Measurements from ENCODE around the gene NHLRC1. TPM values are rescaled to one million over a fixed set of nuclear protein-coding genes. Genes with fewer than 3 reads are reported as not detected.

The NHLRC1 gene
- total RNA-seq, 1 donor from 2014 or later: 0.32 TPM

DNA sequence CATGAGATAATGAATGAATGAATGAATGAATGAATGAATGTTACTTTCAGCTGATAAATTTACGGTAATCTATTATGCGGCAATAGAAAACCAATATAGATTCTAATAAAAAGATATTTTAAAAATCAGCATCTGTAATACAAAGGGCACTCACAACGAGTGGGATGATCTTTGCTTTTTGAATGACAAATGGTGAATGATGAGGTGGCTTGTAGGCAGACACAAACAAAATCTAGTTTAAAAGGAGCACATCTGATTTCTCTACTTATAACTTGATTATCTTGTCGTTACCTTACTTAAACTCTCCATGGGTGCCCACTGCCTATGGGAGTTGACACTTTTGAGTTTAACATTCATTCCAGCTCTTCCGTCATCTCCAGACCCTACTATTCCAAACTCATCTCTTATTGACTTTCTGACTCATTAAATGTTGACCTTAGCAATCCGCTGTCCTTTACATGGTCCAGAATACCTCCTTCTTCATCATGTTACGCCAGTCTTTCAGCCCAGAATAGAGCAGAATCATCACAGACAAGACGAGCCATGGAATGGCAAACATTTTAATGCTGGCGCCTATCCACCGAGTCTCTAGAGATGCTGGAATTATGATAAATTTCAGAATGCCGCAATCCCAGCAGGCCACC lies 41.3 kb downstream of the NHLRC1 start:
- H3K27ac ChIP-seq: no peak overlapping the region
- H3K4me1 ChIP-seq: no peaks in the 10 kb centered on the region
- intact Hi-C loops (cut with DNase I): no loop called here
- H3K36me3 ChIP-seq: no peaks in the 10 kb centered on the region
- no peaks in the 10 kb centered on the region for H3K27me3 ChIP-seq
- no peak overlapping the region for H3K4me3 ChIP-seq
- TF ChIP-seq, protein P1, sequence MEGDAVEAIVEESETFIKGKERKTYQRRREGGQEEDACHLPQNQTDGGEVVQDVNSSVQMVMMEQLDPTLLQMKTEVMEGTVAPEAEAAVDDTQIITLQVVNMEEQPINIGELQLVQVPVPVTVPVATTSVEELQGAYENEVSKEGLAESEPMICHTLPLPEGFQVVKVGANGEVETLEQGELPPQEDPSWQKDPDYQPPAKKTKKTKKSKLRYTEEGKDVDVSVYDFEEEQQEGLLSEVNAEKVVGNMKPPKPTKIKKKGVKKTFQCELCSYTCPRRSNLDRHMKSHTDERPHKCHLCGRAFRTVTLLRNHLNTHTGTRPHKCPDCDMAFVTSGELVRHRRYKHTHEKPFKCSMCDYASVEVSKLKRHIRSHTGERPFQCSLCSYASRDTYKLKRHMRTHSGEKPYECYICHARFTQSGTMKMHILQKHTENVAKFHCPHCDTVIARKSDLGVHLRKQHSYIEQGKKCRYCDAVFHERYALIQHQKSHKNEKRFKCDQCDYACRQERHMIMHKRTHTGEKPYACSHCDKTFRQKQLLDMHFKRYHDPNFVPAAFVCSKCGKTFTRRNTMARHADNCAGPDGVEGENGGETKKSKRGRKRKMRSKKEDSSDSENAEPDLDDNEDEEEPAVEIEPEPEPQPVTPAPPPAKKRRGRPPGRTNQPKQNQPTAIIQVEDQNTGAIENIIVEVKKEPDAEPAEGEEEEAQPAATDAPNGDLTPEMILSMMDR (IDR thresholded peaks at IDR 0.05): no peak
- H3K9me3 ChIP-seq: no peaks in the 10 kb centered on the region
- DNase-seq (ENCODE audit: low spot score in 2 of 2): no peak

DNA sequence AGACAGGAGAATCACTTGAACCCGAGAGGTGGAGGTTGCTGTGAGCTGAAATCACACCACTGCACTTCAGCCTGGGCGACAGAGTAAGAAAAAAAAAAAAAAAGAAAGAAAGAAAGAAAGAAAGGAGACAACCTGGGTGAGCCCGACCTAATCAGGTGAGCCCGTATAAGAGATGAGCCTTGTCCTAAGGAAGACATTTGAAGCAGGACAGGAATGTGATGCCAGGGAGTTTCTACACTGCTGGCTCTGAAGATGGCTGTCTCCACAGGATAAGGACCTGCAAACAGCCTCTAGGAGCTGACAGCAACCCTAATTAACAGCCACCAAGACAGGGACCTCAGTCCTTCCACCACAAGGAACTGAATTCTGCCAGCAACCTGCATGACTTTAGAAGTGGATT lies 41.9 kb downstream of the NHLRC1 start:
- intact Hi-C loops (cut with DNase I): no loop called here

DNA sequence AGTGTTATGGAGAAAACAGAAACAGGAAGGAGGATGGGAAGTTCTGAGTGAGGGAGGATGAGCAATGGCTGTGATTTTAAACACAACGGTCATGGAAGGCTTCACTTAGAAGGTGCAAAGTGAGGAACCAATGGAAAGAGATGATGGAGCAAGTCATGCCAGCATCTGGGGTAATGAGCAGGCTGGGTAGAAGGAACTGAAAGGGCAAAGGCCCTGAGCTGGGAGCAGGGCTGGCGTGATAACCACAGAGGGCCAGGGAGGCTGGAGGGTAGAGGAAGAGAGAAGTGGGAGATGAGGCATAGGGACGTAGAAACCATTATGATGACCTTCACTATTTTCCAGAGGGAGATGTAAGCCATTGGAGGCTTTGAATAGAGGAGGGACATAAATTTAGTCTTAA lies 43.6 kb downstream of the NHLRC1 start:
- H3K27ac ChIP-seq: no peak overlapping the region
- H3K4me3 ChIP-seq: no peak overlapping the region
- H3K36me3 ChIP-seq: no peaks in the 10 kb centered on the region
- H3K4me1 ChIP-seq: no peaks in the 10 kb centered on the region
- TF ChIP-seq, protein P1 (IDR thresholded peaks at IDR 0.05): no peak
- intact Hi-C loops (cut with DNase I): no loop called here
- no peak for DNase-seq (ENCODE audit: low spot score in 2 of 2)
- no peaks in the 10 kb centered on the region for H3K27me3 ChIP-seq
- H3K9me3 ChIP-seq: no peaks in the 10 kb centered on the region

More for the DNA sequence above, 41.9 kb downstream of the NHLRC1 start:
- no peaks in the 10 kb centered on the region for H3K9me3 ChIP-seq
- H3K4me1 ChIP-seq: no peaks in the 10 kb centered on the region
- H3K36me3 ChIP-seq: no peaks in the 10 kb centered on the region
- no peak overlapping the region for H3K4me3 ChIP-seq
- no peak for DNase-seq (ENCODE audit: low spot score in 2 of 2)
- H3K27ac ChIP-seq: no peak overlapping the region
- H3K27me3 ChIP-seq: no peaks in the 10 kb centered on the region
- TF ChIP-seq, protein P1 (IDR thresholded peaks at IDR 0.05): no peak

DNA sequence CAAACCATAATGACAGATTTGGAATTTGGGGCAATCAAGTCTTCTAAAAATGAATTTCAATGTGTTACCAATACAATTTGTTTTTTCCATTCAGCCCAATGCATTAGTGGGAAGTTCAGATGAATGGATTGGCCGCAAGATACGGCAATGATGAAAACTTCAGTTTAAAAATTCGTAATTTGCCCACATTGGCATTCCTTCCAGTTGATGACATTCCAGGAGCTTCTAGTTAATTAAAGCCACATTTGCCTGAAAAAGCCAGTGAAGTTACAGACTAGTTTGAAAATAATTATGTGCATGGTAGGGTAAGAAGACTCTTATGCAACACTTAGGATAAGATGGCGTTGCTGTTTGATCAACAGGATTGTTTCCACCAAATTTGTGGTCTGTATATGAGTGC lies 46.2 kb downstream of the NHLRC1 start:
- H3K4me3 ChIP-seq: no peak overlapping the region
- intact Hi-C loops (cut with DNase I): no loop called here
- TF ChIP-seq, protein P1 (IDR thresholded peaks at IDR 0.05): no peak
- no peak for DNase-seq (ENCODE audit: low spot score in 2 of 2)
- H3K27me3 ChIP-seq: no peaks in the 10 kb centered on the region
- no peaks in the 10 kb centered on the region for H3K4me1 ChIP-seq
- no peaks in the 10 kb centered on the region for H3K9me3 ChIP-seq
- no peak overlapping the region for H3K27ac ChIP-seq
- no peaks in the 10 kb centered on the region for H3K36me3 ChIP-seq

DNA sequence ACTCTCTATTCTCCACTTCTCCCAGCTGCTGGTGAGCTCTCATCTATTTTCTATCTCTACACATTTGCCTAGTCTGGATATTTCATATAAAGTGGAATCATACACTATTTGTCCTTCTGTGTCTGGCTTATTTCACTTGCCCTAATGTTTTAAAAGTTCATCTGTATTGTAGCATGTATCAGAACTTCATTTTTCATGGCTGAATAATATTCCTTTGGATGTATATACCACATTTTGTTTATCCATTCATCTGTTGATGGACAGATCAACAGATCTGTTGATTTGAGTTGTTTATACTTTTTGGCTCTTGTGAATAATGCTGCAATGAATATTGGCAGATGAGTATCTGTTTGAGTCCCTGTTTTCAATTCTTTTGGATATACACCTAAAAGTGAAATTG lies 49.6 kb downstream of the NHLRC1 start:
- intact Hi-C loops (cut with DNase I): no loop called here
- H3K27ac ChIP-seq: no peak overlapping the region
- TF ChIP-seq, protein P1 (IDR thresholded peaks at IDR 0.05): no peak
- no peaks in the 10 kb centered on the region for H3K27me3 ChIP-seq
- no peaks in the 10 kb centered on the region for H3K9me3 ChIP-seq
- H3K36me3 ChIP-seq: no peaks in the 10 kb centered on the region
- H3K4me1 ChIP-seq: no peaks in the 10 kb centered on the region
- no peak overlapping the region for H3K4me3 ChIP-seq
- DNase-seq (ENCODE audit: low spot score in 2 of 2): no peak

DNA sequence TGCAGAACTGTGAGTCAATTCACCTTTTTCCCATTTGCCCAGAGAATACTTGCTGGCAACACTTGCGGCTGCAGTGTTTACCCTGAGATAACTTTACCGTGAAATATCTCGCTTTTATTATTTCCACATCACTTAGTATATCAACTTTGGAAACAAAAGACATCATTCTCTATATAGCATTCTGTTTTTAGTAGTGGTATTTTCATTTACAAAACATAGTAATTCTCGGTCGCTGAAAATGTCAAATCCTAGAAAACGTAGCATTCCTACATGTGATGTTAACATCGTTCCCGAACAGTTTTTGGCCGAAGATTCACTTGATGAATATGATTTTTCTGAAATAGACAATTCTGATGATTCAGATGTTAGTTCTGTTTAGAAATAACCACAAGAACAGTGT lies 52.0 kb downstream of the NHLRC1 start:
- no peaks in the 10 kb centered on the region for H3K4me1 ChIP-seq
- no peak overlapping the region for H3K27ac ChIP-seq
- no peaks in the 10 kb centered on the region for H3K36me3 ChIP-seq
- no peaks in the 10 kb centered on the region for H3K9me3 ChIP-seq
- TF ChIP-seq, protein P1 (IDR thresholded peaks at IDR 0.05): no peak
- H3K27me3 ChIP-seq: no peaks in the 10 kb centered on the region
- DNase-seq (ENCODE audit: low spot score in 2 of 2): no peak
- intact Hi-C loops (cut with DNase I): no loop called here
- no peak overlapping the region for H3K4me3 ChIP-seq

All from ascending aorta (tissue), 2 donors.